ENCODE results near the gene CHML. TPM values are rescaled to one million over a fixed set of nuclear protein-coding genes. Genes with fewer than 3 reads are reported as not detected.

Gene CHML
- total and polyA plus RNA-seq, 2 of the 8 experiments (the other 6 are each of a cell fraction or from before 2014, with no cell fraction given): 11.5 to 82.4 TPM

DNA sequence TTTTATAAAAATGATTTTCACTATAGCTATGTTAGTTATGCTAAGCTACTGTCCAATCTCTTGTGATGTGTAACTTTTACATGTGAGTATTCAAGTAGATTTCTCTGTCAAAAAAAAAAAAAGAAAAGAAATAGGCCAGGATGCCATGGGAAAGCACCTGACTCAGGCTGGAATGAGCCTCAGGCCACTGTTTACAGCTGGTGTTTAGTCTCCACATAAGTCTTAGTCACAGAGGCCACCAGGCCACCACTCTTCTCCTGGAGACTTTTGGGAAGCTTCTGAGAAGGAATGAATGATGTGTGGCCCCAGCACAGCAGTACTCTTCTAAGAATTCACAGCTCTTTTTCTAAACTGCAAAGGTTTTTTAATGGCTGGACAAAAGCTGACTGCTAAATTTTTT, 48.9 kb downstream of the CHML start:
- no peak for FAIRE-seq
- POLR2A ChIA-PET (ENCODE audit: partially characterized antibody): no interaction called here

More for the DNA sequence above, 48.9 kb downstream of the CHML start:
- no peaks in the 10 kb centered on the region for H3K4me1 ChIP-seq (replicated peaks in 1 of 4; ENCODE audit: control insufficient read depth in 3 of 4, insufficient read depth in 4 of 4, low read length in 3 of 4)
- H3K27me3 ChIP-seq (replicated peaks in 1 of 4; ENCODE audit: control insufficient read depth in 3 of 4, extremely low read depth in 1 of 4, insufficient read depth in 3 of 4, low read length in 3 of 4): no peaks in the 10 kb centered on the region
- H2BK12ac ChIP-seq (ENCODE audit: low read depth, low read length): no peak overlapping the region
- H3K9ac ChIP-seq (replicated peaks in 1 of 4; ENCODE audit: extremely low read depth in 1 of 4, low read depth in 3 of 4, low read length in 3 of 4): no peak overlapping the region
- no peak overlapping the region for H3K23ac ChIP-seq (ENCODE audit: insufficient read length)
- no peak overlapping the region for H3K27ac ChIP-seq (ENCODE audit: low read depth, low read length)
- no peak overlapping the region for H3K4me3 ChIP-seq (ENCODE audit: extremely low read depth in 1 of 4, insufficient read depth in 2 of 4, low read depth in 3 of 4, low read length in 4 of 4)
- H3K79me1 ChIP-seq (ENCODE audit: low read depth, low read length): no peaks in the 10 kb centered on the region
- CTCF ChIA-PET (ENCODE audit: partially characterized antibody): interaction anchor here (1.3 to 1.4 kb wide), 2 partner anchors 12 to 20 kb away, joined by 5 read pairs; no protein-coding TSS in a partner anchor
- H2BK5ac ChIP-seq (ENCODE audit: low read depth, low read length): no peak overlapping the region
- no peak overlapping the region for H2AK5ac ChIP-seq (ENCODE audit: low read depth, low read length)
- H3K23me2 ChIP-seq (ENCODE audit: low read depth, low read length): no peaks in the 10 kb centered on the region
- no peak overlapping the region for H3K4ac ChIP-seq (replicated peaks; ENCODE audit: insufficient read length, low read depth, low read length)
- H3K36me3 ChIP-seq (ENCODE audit: control insufficient read depth in 2 of 4, insufficient read depth in 4 of 4, low read length in 3 of 4): no peaks in the 10 kb centered on the region
- H4K91ac ChIP-seq (replicated peaks; ENCODE audit: insufficient read length, low read length): no peak overlapping the region
- H4K8ac ChIP-seq (ENCODE audit: extremely low read depth, insufficient read depth, low read length): no peak overlapping the region
- H2BK20ac ChIP-seq (ENCODE audit: low read length): no peak overlapping the region
- no peak overlapping the region for H3K4me2 ChIP-seq (ENCODE audit: insufficient read depth in 1 of 2, low read depth in 2 of 2, low read length in 2 of 2)
- no peak overlapping the region for H3K18ac ChIP-seq (ENCODE audit: extremely low read depth, low read length)
- H2BK120ac ChIP-seq (replicated peaks; ENCODE audit: low read depth, low read length): no peak overlapping the region
- no peaks in the 10 kb centered on the region for H4K20me1 ChIP-seq (replicated peaks in 1 of 2; ENCODE audit: control insufficient read depth in 1 of 2, insufficient read depth in 2 of 2, low read length in 2 of 2)
- no peaks in the 10 kb centered on the region for H3K9me3 ChIP-seq (ENCODE audit: insufficient read depth in 2 of 2, low read depth in 1 of 2, low read length in 1 of 2)
- H2AFZ ChIP-seq (ENCODE audit: low read length): no peak overlapping the region
- no peaks in the 10 kb centered on the region for H3K79me2 ChIP-seq (ENCODE audit: control insufficient read depth in 1 of 2, insufficient read depth in 2 of 2, low read length in 2 of 2)
- no peak overlapping the region for H3K56ac ChIP-seq (replicated peaks; ENCODE audit: insufficient read length, low read depth, low read length)
- no peak for DNase-seq (ENCODE audit: low read depth in 1 of 2, low spot score in 2 of 2)
- TF ChIP-seq POLR2A (IDR thresholded peaks at IDR 0.05; ENCODE audit: control extremely low read depth in 1 of 2, low read depth in 2 of 2, low read length in 2 of 2) (no peak), CTBP2 (IDR thresholded peaks at IDR 0.05; ENCODE audit: borderline replicate concordance, insufficient read depth, insufficient read length, low read length) (no peak), SP4 (IDR thresholded peaks at IDR 0.05; ENCODE audit: low read length) (no peak), TEAD4 (IDR thresholded peaks at IDR 0.05; ENCODE audit: low read depth, low read length) (no peak), ZNF274 (IDR thresholded peaks at IDR 0.05; ENCODE audit: borderline replicate concordance, extremely low read depth, low read length) (no peak), EZH2 (IDR thresholded peaks at IDR 0.05; ENCODE audit: low read depth, low read length, severe bottlenecking) (no peak), SIX5 (IDR thresholded peaks at IDR 0.05; ENCODE audit: low read depth, low read length) (no peak), BCL11A (IDR thresholded peaks at IDR 0.05; ENCODE audit: low read depth in 2 of 2, low read length in 2 of 2) (no peak), SUZ12 (IDR thresholded peaks at IDR 0.05; ENCODE audit: low read length) (no peak), CHD2 (IDR thresholded peaks at IDR 0.05; ENCODE audit: low read length) (no peak), POLR2AphosphoS5 (IDR thresholded peaks at IDR 0.05; ENCODE audit: low read depth, low read length) (no peak), BACH1 (IDR thresholded peaks at IDR 0.05; ENCODE audit: low read length) (no peak), RXRA (IDR thresholded peaks at IDR 0.05; ENCODE audit: insufficient read depth, low read depth, low read length) (no peak), GTF2F1 (IDR thresholded peaks at IDR 0.05; ENCODE audit: borderline replicate concordance, low read depth, low read length) (no peak), KDM1A (IDR thresholded peaks at IDR 0.05; ENCODE audit: borderline replicate concordance, low read length) (no peak), RNF2 (IDR thresholded peaks at IDR 0.05; ENCODE audit: borderline replicate concordance, low read depth, low read length, missing control alignments, poor library complexity, severe bottlenecking) (no peak)
- no peak overlapping the region for H3K14ac ChIP-seq (ENCODE audit: insufficient read length)
- no peak overlapping the region for H2BK15ac ChIP-seq (ENCODE audit: low read length)
- H4K5ac ChIP-seq (ENCODE audit: insufficient read length, low read depth, low read length): no peak overlapping the region

Data from H1 (cell line).